HEK293 (cell line): ENCODE data around the gene INPP5A.

ENCODE experiments used
- CTCF ChIA-PET: fragments of 350-600 bp; formaldehyde crosslinking; extraction: SDS; loops from one replicate; lab custom pipeline; 2021; ENCODE audit warnings: antibody characterized with exemption; lab: Yijun Ruan, JAX
- POLR2A ChIA-PET: fragments of 300-600 bp; formaldehyde crosslinking; extraction: SDS; loops from one replicate; lab custom pipeline; 2020; ENCODE audit warnings: antibody characterized with exemption, inconsistent platforms; lab: Yijun Ruan, JAX
- H3K27ac ChIP-seq: fragments of 200-500 bp; sonication (Bioruptor generic); 2 replicates; pipeline ENCODE4 v1.5.1; 2014; ENCODE audit warnings: low read depth, low read length, control low read depth, inconsistent platforms; ENCODE audit errors: extremely low read depth
- H3K36me3 ChIP-seq, 2 experiments: fragments of 200-500 bp in 1 of 2; sonication (Bioruptor generic) in 1 of 2; 1 replicate in 1 of 2; 2 replicates in 1 of 2; pipeline ENCODE4 v1.5.1; 2014 to 2017; ENCODE audit warnings: inconsistent platforms in 2 of 2, low read length in 2 of 2; ENCODE audit not compliant: control insufficient read depth in 2 of 2, insufficient read depth in 1 of 2
- H3K4me1 ChIP-seq: fragments of 200-500 bp; sonication (Bioruptor generic); 2 replicates; pipeline ENCODE4 v1.5.1; 2014; ENCODE audit warnings: mild to moderate bottlenecking, low read length, inconsistent platforms; ENCODE audit not compliant: control insufficient read depth, insufficient read depth
- H3K4me3 ChIP-seq: 2 replicates; pipeline ENCODE4 v1.5.1; 2011; ENCODE audit warnings: low read depth, mild to moderate bottlenecking, control low read depth, low read length, moderate library complexity
- H3K9me3 ChIP-seq: fragments of 200-500 bp; sonication (Bioruptor generic); 2 replicates; pipeline ENCODE4 v1.5.1; 2014; ENCODE audit warnings: low read depth, low read length, inconsistent platforms; ENCODE audit not compliant: control insufficient read depth, insufficient read depth
- FEZF1 ChIP-seq: fragments of 450-650 bp; formaldehyde crosslinking; IDR thresholded peaks from 2 replicates; pipeline ENCODE4 v1.5.1; 2016; ENCODE audit warnings: missing biosample characterization, missing genetic modification characterization
- GLI2 ChIP-seq: fragments of 450-650 bp; formaldehyde crosslinking; IDR thresholded peaks from 2 replicates; pipeline ENCODE4; 2017; ENCODE audit warnings: missing biosample characterization, missing genetic modification characterization, low read depth, borderline replicate concordance
- KLF8 ChIP-seq: fragments of 450-650 bp; formaldehyde crosslinking; IDR thresholded peaks from 2 replicates; pipeline ENCODE4 v1.5.1; 2016; ENCODE audit warnings: missing biosample characterization, missing genetic modification characterization
- OSR2 ChIP-seq: fragments of 450-650 bp; formaldehyde crosslinking; IDR thresholded peaks from 2 replicates; pipeline ENCODE4 v1.5.1; 2016; ENCODE audit warnings: missing biosample characterization, missing genetic modification characterization
- REPIN1 ChIP-seq: fragments of 450-650 bp; formaldehyde crosslinking; IDR thresholded peaks from 2 replicates; pipeline ENCODE4 v1.5.1; 2017; ENCODE audit warnings: missing biosample characterization, missing genetic modification characterization, low read depth
- TCF7L2 ChIP-seq: IDR thresholded peaks from 2 replicates; pipeline ENCODE4 v1.6.1; 2011; ENCODE audit warnings: low read depth, mild to moderate bottlenecking, inconsistent platforms, low read length, moderate library complexity, borderline replicate concordance
- TRIM28 ChIP-seq: IDR thresholded peaks from 2 replicates; pipeline ENCODE4 v1.6.1; 2011; ENCODE audit warnings: low read length, control low read depth, borderline replicate concordance
- ZBTB49 ChIP-seq: fragments of 450-650 bp; formaldehyde crosslinking; IDR thresholded peaks from 2 replicates; pipeline ENCODE4 v1.5.1; 2016; ENCODE audit warnings: missing biosample characterization, missing genetic modification characterization, low read depth
- ZFP69B ChIP-seq: fragments of 450-650 bp; formaldehyde crosslinking; IDR thresholded peaks from 2 replicates; pipeline ENCODE4 v1.5.1; 2016; ENCODE audit warnings: missing biosample characterization, missing genetic modification characterization
- ZIC2 ChIP-seq: fragments of 450-650 bp; formaldehyde crosslinking; IDR thresholded peaks from 2 replicates; pipeline ENCODE4 v1.5.1; 2016; ENCODE audit warnings: missing biosample characterization, missing genetic modification characterization
- ZNF157 ChIP-seq: fragments of 450-650 bp; formaldehyde crosslinking; IDR thresholded peaks from 2 replicates; pipeline ENCODE4 v1.5.1; 2016; ENCODE audit warnings: missing biosample characterization, missing genetic modification characterization
- ZNF184 ChIP-seq: fragments of 450-650 bp; IDR thresholded peaks from 2 replicates; pipeline ENCODE4 v1.5.1; 2018; ENCODE audit warnings: missing biosample characterization, mild to moderate bottlenecking, missing genetic modification characterization
- ZNF214 ChIP-seq: fragments of 450-650 bp; formaldehyde crosslinking; IDR thresholded peaks from 2 replicates; pipeline ENCODE4 v1.5.1; 2017; ENCODE audit warnings: missing biosample characterization, mild to moderate bottlenecking, missing genetic modification characterization, borderline replicate concordance
- ZNF311 ChIP-seq: fragments of 450-650 bp; formaldehyde crosslinking; IDR thresholded peaks from 2 replicates; pipeline ENCODE4 v1.5.1; 2017; ENCODE audit warnings: missing biosample characterization, missing genetic modification characterization, borderline replicate concordance
- ZNF449 ChIP-seq: fragments of 450-650 bp; formaldehyde crosslinking; IDR thresholded peaks from 2 replicates; pipeline ENCODE4 v1.5.1; 2017; ENCODE audit warnings: missing biosample characterization, mild to moderate bottlenecking, missing genetic modification characterization, moderate library complexity
- ZNF48 ChIP-seq: fragments of 450-650 bp; formaldehyde crosslinking; IDR thresholded peaks from 2 replicates; pipeline ENCODE4 v1.5.1; 2016; ENCODE audit warnings: missing biosample characterization, missing genetic modification characterization
- ZNF501 ChIP-seq: fragments of 450-650 bp; formaldehyde crosslinking; IDR thresholded peaks from 2 replicates; pipeline ENCODE4 v1.5.1; 2016; ENCODE audit warnings: missing biosample characterization, missing genetic modification characterization
- ZNF521 ChIP-seq: fragments of 450-650 bp; formaldehyde crosslinking; IDR thresholded peaks from 2 replicates; pipeline ENCODE4 v1.5.1; 2017; ENCODE audit warnings: missing biosample characterization, mild to moderate bottlenecking, missing genetic modification characterization
- ZNF529 ChIP-seq: fragments of 450-650 bp; formaldehyde crosslinking; IDR thresholded peaks from 2 replicates; pipeline ENCODE4 v1.5.1; 2017; ENCODE audit warnings: missing genetic modification characterization, missing biosample characterization; ENCODE audit not compliant: insufficient replicate concordance
- ZNF677 ChIP-seq: fragments of 450-650 bp; IDR thresholded peaks from 2 replicates; pipeline ENCODE4 v1.5.0; 2018; ENCODE audit warnings: missing biosample characterization, mild to moderate bottlenecking, missing genetic modification characterization, moderate library complexity
- ZNF777 ChIP-seq: fragments of 450-650 bp; formaldehyde crosslinking; IDR thresholded peaks from 2 replicates; pipeline ENCODE4 v1.5.1; 2017; ENCODE audit warnings: missing biosample characterization, missing genetic modification characterization, borderline replicate concordance
- ZNF785 ChIP-seq: fragments of 450-650 bp; formaldehyde crosslinking; IDR thresholded peaks from 2 replicates; pipeline ENCODE4 v1.5.1; 2016; ENCODE audit warnings: missing biosample characterization, missing genetic modification characterization
- ZSCAN30 ChIP-seq: fragments of 450-650 bp; IDR thresholded peaks from 2 replicates; pipeline ENCODE4 v1.5.1; 2018; ENCODE audit warnings: missing biosample characterization, mild to moderate bottlenecking, missing genetic modification characterization, moderate library complexity
- TF ChIP-seq, protein P1 (sequence below): fragments of 450-650 bp; formaldehyde crosslinking; IDR thresholded peaks from 2 replicates; pipeline ENCODE4 v1.5.1; 2016; ENCODE audit warnings: missing biosample characterization, missing genetic modification characterization, borderline replicate concordance
- TF ChIP-seq, protein P2 (sequence below): fragments of 450-650 bp; formaldehyde crosslinking; IDR thresholded peaks from 2 replicates; pipeline ENCODE4 v1.5.1; 2016; ENCODE audit warnings: missing biosample characterization, missing genetic modification characterization, low read depth

INPP5A gene

DNA sequence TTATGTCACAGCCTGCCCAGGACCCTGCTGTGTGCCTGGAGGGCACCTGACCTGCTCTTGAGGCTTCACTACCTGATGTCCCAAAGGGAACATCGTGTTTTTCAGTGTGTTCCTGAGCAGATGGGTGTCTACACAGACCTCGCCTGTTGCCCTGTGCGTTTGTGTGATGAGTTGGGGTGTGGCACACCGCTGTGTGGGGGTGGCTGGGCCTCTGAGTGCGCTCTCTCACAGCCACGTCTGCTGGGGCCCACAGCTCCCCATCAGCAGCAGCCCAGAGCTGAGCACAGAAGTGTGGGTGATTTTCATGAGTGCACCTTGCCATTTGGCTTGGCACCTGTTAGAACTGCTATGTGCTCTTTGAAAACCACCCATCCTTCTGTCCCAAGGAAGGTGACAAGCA is 126.8 kb downstream of the INPP5A start:
- H3K4me1 ChIP-seq, result no peaks in the 10 kb centered on the region; the same call in 1 of the 2 replicates
- peaks cover 0 to 9% of the 10 kb centered on the region in 2 experiments; a peak in 1 of 3 replicates for H3K36me3 ChIP-seq
- TF ChIP-seq KLF8 (no peak), ZNF529 (no peak), FEZF1 (tag by site-specific recombination) (no peak), ZNF311 (tag by site-specific recombination) (no peak), GLI2 (tag by site-specific recombination) (no peak), ZNF157 (no peak), ZNF449 (tag by site-specific recombination) (no peak), ZNF501 (tag by site-specific recombination) (no peak), REPIN1 (tag by site-specific recombination) (no peak), ZBTB49 (no peak), TRIM28 (no peak)
- TF ChIP-seq, protein P1, sequence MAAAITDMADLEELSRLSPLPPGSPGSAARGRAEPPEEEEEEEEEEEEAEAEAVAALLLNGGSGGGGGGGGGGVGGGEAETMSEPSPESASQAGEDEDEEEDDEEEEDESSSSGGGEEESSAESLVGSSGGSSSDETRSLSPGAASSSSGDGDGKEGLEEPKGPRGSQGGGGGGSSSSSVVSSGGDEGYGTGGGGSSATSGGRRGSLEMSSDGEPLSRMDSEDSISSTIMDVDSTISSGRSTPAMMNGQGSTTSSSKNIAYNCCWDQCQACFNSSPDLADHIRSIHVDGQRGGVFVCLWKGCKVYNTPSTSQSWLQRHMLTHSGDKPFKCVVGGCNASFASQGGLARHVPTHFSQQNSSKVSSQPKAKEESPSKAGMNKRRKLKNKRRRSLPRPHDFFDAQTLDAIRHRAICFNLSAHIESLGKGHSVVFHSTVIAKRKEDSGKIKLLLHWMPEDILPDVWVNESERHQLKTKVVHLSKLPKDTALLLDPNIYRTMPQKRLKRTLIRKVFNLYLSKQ (tag by site-specific recombination), result no peak
- TF ChIP-seq, protein P2, sequence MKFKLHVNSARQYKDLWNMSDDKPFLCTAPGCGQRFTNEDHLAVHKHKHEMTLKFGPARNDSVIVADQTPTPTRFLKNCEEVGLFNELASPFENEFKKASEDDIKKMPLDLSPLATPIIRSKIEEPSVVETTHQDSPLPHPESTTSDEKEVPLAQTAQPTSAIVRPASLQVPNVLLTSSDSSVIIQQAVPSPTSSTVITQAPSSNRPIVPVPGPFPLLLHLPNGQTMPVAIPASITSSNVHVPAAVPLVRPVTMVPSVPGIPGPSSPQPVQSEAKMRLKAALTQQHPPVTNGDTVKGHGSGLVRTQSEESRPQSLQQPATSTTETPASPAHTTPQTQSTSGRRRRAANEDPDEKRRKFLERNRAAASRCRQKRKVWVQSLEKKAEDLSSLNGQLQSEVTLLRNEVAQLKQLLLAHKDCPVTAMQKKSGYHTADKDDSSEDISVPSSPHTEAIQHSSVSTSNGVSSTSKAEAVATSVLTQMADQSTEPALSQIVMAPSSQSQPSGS (tag by site-specific recombination), result no peak
- no peak overlapping the region for H3K4me3 ChIP-seq
- no peaks in the 10 kb centered on the region for H3K9me3 ChIP-seq
- POLR2A ChIA-PET, result no interaction called here
- CTCF ChIA-PET, result interaction anchor here (1.0 kb wide), 1 partner anchor 10 kb away, joined by 3 read pairs; no protein-coding TSS in a partner anchor
- no peak overlapping the region for H3K27ac ChIP-seq

- no peaks in the 10 kb centered on the region for H3K9me3 ChIP-seq
- CTCF ChIA-PET, result interaction anchor here (1.0 kb wide), 1 partner anchor 10 kb away, joined by 3 read pairs; no protein-coding TSS in a partner anchor
- no peaks in the 10 kb centered on the region; the same call in 1 of the 2 replicates for H3K4me1 ChIP-seq
- no peak overlapping the region for H3K4me3 ChIP-seq
- peaks cover 0 to 4% of the 10 kb centered on the region in 2 experiments; a peak in 1 of 3 replicates for H3K36me3 ChIP-seq
- POLR2A ChIA-PET, result no interaction called here
- no peak overlapping the region for H3K27ac ChIP-seq
- TF ChIP-seq ZNF521 (tag by site-specific recombination) (no peak), ZIC2 (tag by site-specific recombination) (no peak), ZNF184 (tag by site-specific recombination) (no peak), ZNF529 (no peak), ZNF214 (no peak), TCF7L2 (no peak), ZNF48 (tag by site-specific recombination) (no peak), OSR2 (tag by site-specific recombination) (no peak), ZSCAN30 (tag by site-specific recombination) (no peak), ZNF777 (tag by site-specific recombination) (no peak), ZNF785 (no peak), ZNF677 (tag by site-specific recombination) (no peak), ZFP69B (no peak)
- TF ChIP-seq, all 188 proteins: peak for 0
Measured at GRCh38 chr10:132664883-132665282, 127.3 kb downstream of the INPP5A start.
